Measurements from ENCODE around the gene PTP4A2.
A peak's percentile ranks its signal among the peaks of the same experiment; 100 is the strongest.
"Not testable (repeated sequence)": the region's sequence is repeated elsewhere in the genome, so short reads cannot be mapped to it uniquely, and the experiment has no call there.

The PTP4A2 gene

GRCh38 chr1:31949862-31950261 is 11.7 kb upstream of the PTP4A2 start:
- DNase-seq: no peak

DNA sequence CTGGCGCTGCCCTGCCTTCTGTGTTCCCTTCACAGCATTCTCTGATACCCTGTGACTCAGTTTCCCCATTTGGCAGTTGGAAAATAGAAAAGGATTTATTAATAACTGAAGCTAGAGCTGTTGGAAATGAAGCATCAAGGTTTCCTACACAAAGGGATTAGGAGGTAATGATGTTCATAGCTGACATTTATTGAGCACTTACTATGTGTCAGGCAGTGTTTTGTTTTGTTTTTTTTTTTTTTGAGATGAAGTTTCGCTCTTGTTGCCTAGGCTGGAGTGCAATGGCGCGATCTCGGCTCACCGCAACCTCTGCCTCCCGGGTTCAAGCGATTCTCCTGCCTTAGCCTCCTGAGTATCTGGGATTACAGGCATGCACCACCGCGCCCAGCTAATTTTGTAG is 7.5 kb upstream of the PTP4A2 start:
- DNase-seq: not testable (repeated sequence)

DNA sequence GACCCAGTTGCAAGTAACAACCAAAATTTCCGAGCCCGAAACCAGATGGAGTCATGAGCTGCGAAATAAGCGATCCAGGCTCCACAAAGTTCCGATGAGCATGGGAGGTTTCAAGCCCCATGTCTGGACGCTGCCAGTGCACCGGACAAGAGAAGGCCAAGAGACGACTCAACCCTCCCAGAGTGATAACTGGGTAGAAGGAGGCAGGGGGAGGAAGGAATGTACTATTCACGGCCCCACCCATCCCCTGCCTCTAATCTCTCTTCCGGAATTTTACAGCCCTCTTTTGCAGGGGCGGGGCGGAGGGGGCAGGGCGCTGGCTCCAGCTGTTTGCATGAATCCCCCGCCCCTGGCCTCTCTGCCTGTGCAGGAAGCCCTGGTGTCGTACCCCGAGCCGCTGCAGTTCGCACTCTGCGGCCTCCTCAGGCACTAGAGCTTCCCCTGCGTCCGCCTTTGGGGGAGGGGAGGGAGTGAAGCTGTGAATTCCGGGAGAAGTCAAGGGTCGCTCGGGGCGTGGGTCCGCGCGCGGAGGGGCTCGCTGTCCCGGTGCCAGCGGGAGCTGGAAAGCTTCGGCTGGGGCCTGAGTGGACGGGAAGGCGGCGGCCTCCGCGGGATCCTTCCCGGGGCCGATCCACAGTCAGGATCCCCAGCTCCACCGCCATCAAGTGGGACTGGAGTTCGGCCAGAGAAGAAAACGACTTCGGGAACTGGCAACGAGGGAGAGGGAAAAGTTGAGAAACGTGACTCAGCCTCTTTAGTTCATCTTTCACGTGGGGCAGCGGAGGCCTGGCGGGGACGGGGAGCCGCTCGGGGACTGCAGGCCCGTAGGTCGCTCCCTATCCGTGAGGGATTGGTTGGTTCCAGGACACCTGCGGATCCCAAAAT is 6.3 kb upstream of the PTP4A2 start:
- peak; percentile 88 for DNase-seq

- DNase-seq: no peak
These were observed 5.5 kb upstream of the PTP4A2 start for GRCh38 chr1:31943546-31944184.

DNA sequence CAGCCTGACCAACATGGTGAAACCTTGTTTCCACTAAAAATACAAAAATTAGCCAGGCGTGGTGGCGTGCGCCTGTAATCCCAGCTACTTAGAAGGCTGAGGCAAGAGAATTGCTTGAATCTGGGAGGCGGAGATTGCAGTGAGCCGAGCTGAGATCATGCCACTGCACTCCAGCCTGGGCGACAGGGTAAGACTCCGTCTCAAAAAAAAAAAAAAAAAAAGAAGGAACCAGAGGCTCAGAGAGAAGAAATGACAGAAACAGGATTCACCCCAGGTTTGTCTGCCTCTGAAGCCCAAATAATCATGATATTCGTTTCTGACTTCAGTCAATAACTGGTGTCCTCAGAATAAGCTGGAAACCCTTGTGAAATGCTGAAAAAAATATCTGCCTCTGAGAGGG is 3.9 kb upstream of the PTP4A2 start:
- not testable (repeated sequence) for DNase-seq

DNA sequence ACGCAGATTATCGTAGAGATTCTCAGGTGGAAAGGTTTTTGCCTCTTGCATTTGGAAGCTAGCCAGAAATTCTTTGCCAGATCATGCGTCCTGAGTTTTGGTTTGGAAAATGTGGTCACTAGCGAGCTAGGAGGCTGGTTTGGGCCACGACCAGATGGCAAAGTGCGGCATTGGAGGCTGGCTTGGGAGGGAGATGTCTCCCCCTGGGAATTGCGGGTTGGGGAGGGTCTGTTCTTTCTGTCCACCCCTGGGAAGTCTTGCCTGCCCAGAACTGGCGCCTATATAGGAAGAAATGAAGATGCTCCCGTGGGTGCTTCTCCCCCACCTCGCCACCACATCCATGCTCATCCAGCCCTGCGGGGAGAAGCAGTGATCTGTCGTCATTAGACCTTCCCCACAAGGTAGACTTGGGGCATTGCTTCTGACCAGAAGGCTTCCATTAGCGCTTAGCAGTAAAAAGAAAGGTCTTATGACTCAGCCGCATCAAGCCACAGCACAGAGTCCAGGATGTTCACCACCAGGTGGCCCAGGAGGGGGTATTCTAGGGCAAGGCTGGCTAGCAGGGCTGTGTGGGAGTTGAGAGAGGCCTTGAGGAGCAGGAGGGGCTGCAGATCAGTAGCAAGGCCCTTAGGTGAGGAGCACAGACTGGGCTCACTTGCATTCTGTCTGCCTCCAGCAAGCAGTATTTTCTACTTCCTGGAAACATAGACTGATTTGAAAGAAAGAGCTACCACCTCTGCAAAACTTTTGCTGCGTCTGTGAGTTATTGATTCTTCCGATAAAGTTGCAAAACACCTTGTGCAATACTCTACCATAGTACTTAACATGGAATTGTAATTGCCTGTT is 1.5 kb upstream of the PTP4A2 start:
- DNase-seq: peak; percentile 84

DNA sequence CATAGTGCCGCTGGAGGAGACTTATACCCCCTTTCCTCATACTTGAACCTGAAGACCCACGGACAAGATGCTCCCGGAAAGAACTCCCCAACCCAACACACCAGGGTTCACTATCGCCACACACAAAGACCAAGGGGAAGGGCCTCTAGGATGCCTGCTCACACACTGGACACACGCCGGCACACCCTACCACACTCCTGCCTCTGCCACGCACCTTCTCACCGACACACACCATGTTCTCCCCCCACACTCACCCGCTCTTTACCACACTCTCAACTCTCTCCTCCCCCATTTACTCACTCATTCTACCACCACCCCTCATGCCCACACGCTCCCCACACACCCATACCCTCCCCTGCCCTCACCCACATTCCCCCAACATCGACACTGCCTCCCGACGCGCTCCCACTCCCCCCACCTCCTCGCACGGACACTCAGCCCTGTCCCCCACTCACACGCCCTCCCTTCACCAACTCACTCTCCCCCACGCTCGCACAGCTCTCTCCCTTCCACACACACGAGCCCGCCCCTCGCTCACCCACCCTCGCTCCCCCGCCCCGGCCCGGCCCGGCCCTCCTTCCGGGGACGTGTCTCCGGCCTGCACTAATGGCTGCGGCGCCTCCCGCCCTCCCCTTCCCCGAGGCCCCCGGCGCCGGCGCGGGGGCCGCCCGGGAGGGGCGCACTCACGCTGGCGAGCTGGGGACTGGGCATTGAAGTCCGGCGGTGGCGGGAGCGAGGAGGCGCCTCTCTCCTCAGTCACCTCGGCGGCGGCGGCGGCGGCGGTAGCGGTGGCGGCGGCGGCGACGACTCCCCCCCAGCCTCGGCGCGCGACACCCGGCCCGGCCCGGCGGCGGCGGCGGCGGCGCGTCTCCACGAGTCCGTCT is 626 bp downstream of the PTP4A2 start:
- peak; percentile 63 for DNase-seq

DNA sequence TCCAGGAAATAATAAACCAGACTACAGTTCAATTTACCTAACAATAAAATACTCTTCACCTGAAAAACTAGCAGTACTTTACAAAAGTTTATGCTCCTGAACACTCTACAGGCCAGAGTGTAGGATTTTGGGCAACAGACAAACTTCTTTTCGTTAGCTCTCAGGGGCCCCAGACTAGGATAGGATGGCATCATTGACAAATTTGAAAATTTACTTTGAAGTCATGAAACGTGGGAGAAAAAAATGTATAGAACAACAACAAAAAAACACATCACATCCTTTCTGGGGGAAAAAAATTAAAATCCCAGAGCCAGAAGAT is 1.2 kb downstream of the PTP4A2 start:
- DNase-seq: no peak

- peak; percentile 23 for DNase-seq
These were observed 1.7 kb downstream of the PTP4A2 start for GRCh38 chr1:31936278-31936980.

GRCh38 chr1:31934706-31935629 is 3.2 kb downstream of the PTP4A2 start:
- DNase-seq: peak; percentile 76

DNA sequence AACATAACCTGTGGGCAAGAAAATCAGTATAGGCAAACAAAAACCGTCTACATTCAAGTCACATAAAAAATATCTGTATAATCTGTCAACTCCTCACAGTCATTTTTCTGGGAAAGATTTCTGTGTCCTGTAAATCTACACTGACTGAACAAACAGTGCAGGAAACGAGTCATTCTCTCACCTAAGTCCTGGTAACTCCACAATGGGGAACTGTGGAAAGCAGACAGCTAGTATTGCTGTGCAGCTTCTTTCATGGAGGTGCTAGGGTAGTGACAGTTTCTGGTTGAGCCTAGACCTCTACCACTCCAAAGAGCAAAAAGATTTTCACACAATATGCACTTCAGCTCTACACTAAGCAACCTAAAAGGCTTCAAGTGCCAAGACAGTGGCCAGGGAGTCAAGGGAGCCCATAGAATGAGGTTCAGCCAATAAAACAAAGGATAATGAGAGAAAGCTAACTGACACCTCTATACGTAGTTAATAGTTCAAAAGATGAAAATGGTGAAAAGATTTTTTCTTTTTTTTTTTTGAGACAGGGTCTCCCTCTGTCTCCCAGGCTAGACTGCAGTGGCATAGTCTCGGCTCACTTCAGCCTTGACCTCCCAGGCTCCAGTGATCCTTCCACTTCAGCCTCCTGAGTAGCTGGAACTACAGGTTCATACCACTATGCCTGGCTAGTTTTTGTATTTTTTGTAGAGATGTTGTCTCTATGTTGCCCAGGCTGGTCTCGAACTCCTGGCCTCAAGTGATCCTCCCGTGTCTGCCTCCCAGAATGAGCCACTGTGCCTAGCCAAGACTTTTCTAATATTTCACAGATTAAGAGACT is 5.5 kb downstream of the PTP4A2 start:
- no peak for DNase-seq

DNA sequence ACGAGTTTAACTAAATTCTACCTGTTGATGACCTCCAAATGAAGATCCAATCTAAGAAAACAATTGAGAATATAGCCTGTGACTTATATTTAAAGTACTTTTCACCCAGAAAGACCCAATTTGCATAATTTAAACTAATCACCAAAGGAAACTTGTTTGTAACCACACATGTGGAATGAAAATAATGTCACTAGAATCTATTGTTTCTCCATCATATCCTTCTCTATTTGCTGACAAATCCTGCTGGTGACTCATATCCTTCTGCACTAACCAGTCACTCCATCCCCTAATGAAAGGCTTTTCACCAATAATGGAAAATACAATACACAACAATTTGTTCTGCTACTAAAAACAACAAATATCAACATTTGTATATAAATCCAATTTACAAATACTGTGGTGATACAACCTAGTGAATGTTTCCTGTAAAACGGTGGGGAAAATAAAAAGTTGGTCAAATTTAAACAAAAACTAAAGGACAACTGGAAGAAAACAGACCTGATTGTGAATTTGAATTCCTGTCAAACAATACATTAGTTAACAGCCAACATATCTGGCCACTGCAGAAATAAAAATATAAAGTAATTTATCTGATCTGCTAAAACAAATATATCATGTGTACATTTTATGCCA is 6.5 kb downstream of the PTP4A2 start:
- peak; percentile 69 for DNase-seq

GRCh38 chr1:31930836-31931592 is 7.2 kb downstream of the PTP4A2 start:
- DNase-seq: no peak

GRCh38 chr1:31927661-31927980 is 10.5 kb downstream of the PTP4A2 start:
- DNase-seq: no peak

GRCh38 chr1:31926853-31927660 is 11.1 kb downstream of the PTP4A2 start:
- DNase-seq: no peak

GRCh38 chr1:31926252-31926651 is 11.9 kb downstream of the PTP4A2 start:
- no peak for DNase-seq

DNA sequence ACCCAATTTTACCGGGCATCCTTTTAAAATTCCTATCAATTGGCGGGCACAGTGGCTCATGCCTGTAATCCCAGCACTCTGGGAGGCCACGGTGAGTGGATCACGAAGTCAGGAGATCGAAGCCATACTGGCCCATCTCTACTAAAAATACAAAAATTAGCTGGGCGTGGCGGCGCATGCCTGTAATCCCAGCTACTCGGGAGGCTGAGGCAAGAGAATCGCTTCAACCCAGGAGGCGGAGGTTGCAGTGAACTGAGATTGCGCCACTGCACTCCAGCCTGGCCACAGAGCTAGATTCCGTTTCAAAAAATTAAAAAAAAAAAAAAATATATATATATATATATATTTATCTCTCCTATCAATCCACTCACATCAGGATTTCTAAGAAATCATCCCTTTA is 12.3 kb downstream of the PTP4A2 start:
- not testable (repeated sequence) for DNase-seq

- no peak for DNase-seq
These were observed 13.3 kb downstream of the PTP4A2 start for GRCh38 chr1:31924839-31925238.
